PC-3 (cell line): ENCODE data around the gene TMED6.

Experiments used
- EZH2phosphoT487 ChIP-seq: fragments of 300-600 bp; sonication (generic); IDR thresholded peaks from 2 replicates; pipeline ENCODE4 v1.6.1; 2018; ENCODE audit warnings: mild to moderate bottlenecking, antibody characterized with exemption, low read length, borderline replicate concordance
- TF ChIP-seq, protein P1 (sequence below): fragments of 300-600 bp; sonication (generic); conservative IDR thresholded peaks from 2 replicates; pipeline ENCODE4 v1.5.1; 2017; ENCODE audit warnings: antibody characterized with exemption, low read depth, mild to moderate bottlenecking, low read length

DNA sequence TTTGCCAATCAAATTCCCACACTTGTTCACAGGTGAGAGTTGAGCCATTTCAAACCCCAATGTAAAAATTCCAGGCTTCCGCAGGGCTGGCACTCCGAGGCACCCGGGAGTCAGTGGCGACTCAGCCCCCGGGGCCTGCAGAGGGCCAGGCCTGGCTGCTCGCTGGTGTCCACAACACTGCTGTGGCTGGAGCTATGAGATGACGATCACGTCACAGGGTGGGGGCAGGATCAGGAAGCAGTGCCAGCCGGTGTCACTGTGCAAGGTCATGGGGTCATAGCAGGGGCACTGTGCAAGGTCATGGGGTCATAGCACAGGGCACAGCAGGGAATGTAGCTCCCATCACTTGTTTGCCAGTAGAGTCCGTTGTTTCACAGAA is 32.7 kb downstream of the TMED6 start:
- TF ChIP-seq, protein P1, sequence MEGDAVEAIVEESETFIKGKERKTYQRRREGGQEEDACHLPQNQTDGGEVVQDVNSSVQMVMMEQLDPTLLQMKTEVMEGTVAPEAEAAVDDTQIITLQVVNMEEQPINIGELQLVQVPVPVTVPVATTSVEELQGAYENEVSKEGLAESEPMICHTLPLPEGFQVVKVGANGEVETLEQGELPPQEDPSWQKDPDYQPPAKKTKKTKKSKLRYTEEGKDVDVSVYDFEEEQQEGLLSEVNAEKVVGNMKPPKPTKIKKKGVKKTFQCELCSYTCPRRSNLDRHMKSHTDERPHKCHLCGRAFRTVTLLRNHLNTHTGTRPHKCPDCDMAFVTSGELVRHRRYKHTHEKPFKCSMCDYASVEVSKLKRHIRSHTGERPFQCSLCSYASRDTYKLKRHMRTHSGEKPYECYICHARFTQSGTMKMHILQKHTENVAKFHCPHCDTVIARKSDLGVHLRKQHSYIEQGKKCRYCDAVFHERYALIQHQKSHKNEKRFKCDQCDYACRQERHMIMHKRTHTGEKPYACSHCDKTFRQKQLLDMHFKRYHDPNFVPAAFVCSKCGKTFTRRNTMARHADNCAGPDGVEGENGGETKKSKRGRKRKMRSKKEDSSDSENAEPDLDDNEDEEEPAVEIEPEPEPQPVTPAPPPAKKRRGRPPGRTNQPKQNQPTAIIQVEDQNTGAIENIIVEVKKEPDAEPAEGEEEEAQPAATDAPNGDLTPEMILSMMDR = no peak
- TF ChIP-seq EZH2phosphoT487 = no peak
